HG03097 (cell line): Measurements from ENCODE around the gene ARPP21.
"Not testable (repeated sequence)": the region's sequence is repeated elsewhere in the genome, so short reads cannot be mapped to it uniquely, and the experiment has no call there.

Experiments
- ATAC-seq: cut with Tn5 transposase; IDR thresholded peaks from one replicate; pipeline ENCODE4 v1.9.1; 2021; ENCODE audit not compliant: unreplicated experiment, low FRiP score

Gene ARPP21

GRCh38 chr3:35639254-35640186, at the start of gene ARPP21:
Gene ARPP21, plus strand, starts transcription at chr3:35639525. Its CDS starts 42,227 bp downstream, at chr3:35681752.
- no peak for ATAC-seq

DNA sequence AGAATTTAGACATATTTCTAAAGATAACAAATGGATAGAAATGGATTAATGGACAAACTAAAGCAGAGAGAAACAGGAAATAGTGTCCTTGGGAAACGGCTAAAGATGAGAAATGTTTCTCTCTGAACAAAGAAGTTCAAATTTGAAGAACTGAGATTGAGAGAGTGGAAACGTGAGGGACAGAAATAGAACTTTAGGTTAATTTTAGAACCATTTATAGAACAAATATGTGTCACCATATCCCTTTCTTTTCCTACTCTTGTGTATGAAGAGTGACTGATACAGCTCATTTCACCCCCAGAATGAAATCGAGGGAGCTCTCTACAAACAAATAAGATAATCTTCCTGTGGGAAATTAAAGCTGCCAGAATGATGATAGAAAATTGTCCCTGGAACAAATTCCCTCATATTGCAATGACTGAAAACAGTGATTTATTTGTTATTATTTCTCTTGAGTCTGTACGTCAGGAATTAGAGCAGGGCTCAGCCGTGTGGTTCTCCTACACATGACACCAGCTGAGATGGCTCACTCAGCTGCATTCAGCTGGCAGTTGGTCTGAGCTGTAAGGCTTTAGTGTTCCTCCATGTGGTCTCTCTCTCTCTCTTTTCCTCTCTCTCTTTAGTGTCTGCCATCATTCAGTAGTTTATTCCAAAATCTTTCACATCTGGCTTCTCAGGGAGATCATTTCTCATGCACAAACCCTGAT, 46.6 kb upstream of the ARPP21 start:
- ATAC-seq: no peak

DNA sequence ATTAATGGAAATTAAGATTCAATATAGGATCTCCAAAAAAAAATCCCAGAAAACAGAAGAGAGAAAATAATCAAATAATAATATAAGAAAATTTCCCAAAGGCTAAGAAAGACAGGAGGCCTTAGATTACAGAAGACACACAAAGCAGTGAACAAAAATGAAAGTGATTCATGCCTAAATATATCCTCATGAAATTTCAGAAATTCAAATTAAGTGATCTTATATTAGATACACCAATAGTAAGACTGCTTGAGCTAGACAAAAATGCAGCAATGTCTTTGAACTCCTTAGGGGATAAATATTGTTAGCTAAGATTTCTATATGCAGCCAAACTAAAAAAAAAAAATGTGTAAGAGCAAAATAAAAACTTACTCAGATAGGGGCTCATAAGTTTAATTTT, 44.6 kb upstream of the ARPP21 start:
- ATAC-seq: no peak

GRCh38 chr3:35596335-35596995, 42.9 kb upstream of the ARPP21 start:
- no peak for ATAC-seq

GRCh38 chr3:35597490-35597889, 41.8 kb upstream of the ARPP21 start:
- no peak for ATAC-seq

- no peak for ATAC-seq
These were observed 40.5 kb upstream of the ARPP21 start for GRCh38 chr3:35598804-35599203.

DNA sequence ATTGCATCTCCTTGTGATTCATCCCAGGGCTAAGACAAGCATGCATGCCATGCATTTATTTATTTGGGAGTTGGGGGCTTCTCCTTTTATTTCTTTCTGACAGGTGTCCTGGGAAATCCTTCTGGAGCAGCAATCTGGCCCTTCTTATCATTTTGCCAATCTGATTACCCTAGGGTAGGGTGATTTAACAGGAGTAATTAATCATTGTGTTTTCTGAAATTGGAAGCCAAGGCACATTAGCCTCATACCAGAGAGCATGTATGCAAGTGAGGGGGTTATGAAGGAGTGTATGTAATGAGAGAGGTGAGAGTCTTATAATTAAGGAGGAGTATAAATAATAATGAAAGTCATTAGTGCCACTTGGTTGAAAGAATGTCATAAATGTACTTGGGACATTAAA, 37.4 kb upstream of the ARPP21 start:
- no peak for ATAC-seq

- no peak for ATAC-seq
These were observed 36.9 kb upstream of the ARPP21 start for GRCh38 chr3:35602395-35602936.

DNA sequence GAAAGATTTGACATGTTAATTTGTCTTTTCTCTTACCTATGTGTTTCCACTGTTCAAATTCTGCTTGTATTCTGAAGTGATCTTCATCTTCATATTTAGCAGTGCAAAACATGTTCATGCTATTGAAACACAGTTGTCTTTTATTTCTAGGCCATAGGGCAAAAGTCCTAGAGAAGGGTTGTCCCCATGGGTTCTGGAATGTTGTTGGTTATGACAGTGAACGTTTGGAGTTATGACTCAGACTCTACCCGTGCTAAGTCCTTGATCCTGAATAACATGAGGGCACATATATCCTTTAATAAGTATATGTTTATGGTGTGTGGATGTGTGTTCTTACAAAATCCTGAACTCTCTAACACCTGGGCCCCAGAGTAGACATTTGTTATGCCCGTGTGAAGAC, 23.0 kb upstream of the ARPP21 start:
- no peak for ATAC-seq

- no peak for ATAC-seq
These were observed 22.0 kb upstream of the ARPP21 start for GRCh38 chr3:35617370-35617769.

GRCh38 chr3:35620238-35620637, 19.1 kb upstream of the ARPP21 start:
- ATAC-seq: not testable (repeated sequence)

DNA sequence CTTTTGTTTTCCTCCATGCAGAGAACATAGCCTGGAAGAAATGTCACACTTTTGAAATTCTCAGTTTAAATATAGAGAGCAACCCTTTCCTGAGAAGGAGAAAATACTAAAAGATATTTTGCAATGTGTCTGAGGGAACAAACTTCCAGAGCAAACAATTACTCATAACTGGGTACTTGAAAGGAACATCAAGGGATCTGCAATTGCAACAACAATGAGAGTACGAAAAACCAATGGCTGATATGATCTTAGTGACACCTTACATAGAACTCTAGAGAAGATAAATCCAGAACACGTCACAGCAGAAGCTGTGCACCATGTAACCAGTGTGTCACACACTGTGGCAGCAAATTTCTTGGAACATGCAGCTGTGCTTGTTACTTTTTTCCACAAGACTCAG, 14.6 kb upstream of the ARPP21 start:
- ATAC-seq: no peak

DNA sequence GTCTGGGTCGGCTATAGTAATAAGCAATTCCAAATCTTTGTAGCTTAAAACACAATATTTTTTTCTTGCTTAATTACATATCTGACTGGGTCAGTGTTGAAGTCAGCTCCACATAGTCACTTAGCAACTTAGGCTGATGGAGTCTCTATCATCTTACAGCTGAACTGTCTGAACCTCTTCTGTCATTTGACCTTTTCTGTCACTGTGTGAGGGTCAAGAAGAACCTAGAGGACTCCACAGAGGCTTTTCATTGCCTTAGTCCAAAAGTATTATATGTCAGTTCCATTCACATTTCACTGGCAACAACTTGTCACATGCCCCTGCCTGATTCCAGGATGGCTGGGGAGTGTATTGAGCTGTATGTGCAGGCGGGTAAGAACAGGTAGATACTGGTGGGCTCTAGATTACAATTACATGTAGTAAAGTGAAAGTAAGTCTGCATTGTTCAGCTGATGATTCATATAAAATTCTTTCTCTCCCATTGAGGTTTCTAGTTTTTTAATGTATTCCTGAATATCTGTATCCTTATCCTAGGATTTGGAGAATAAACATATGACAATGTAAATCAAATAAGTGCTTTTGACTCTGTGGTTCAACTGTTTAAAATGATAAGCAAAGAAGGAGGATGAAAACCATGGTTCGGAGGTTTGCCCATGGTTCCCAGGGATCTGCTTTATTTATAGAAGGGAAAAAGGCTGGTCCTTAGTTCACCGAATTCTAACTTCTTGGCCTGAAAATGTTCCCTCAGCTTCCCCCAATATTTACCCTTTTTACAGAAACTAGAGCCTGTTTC, 5.8 kb upstream of the ARPP21 start:
- ATAC-seq: no peak

GRCh38 chr3:35635407-35635806, 3.9 kb upstream of the ARPP21 start:
- ATAC-seq: no peak

DNA sequence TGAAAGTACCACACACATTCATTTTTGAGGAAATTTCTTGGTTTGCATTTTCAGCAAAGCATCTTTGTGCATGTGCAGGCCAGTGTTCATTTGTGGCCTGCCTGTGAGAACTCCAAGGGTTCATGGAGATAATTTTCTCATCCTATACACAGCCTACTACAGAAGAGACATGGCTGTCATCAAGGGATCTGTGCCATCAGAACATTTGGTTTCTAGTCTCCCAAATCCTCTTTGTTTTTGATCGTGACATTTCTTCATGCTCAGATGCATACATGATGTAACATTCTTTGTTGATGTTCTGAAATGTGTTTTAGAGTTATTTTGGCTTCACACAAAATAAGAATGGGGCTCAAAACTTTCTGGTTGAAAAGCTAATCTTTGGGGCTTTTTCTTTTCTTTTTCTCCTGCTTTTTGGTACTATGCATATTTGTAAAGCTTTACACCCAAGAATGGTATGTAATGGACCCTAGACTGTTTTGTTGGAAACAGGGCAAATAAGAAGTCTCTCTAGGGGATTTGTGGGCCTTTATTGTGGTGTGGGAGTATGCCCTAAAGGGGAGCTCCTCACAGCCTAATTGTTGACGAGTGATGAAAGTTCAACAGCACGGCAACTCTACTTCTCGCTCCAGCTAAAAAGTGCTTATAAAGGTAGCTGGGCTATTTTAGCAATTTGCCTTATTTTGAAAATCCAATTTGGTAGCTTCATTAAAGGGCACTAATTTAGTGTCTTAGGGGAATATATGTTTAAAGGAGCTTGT, 3.2 kb upstream of the ARPP21 start:
- ATAC-seq: no peak

DNA sequence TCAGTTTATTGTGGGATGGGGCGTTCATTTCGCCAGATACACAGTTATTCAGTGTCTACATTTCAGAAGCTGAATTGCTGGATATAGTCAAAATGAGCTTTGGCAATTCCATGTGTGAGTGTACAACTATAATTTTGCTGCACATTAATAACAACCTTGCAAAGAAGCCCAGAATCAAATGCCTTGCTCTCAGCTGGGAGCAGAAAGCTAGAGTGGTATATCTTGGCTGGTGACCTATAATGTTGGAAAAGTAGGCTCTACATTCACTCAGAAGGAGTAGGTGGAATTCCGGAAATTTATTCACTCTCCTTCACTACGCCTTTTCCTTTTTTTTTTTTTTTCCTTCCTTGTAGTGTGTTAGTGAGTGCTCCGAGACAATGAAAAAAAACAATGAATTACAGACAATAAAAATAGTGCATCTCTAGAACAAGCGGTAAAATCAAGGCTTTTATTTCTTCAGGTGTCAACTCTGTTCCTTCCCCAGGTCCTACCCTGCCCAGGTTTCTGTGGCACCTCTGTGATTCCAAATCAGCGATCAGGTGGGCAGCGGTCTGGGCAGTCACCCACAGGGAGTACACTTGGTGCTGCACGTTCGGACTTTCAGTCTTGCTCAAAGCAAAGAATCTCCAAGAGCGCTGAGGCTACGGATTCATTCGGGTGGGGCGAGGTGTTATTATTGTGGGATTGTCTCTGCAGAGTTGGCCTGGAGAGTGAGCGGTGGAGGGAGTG, 910 bp upstream of the ARPP21 start:
- no peak for ATAC-seq

DNA sequence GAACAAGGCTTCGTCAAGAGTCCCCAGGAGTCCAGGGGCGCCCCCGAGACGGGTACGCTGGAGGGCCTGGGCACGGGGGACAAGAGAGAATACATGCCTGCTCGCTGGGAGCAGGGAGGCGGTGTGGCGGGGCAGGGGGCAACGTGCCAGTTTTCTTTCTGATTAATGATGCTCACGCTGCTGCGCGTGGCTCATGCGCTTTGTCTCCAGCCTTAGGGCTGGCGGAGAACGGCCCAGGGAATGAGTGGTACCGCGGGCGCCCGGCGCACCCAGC, 408 bp upstream of the ARPP21 start:
- no peak for ATAC-seq

DNA sequence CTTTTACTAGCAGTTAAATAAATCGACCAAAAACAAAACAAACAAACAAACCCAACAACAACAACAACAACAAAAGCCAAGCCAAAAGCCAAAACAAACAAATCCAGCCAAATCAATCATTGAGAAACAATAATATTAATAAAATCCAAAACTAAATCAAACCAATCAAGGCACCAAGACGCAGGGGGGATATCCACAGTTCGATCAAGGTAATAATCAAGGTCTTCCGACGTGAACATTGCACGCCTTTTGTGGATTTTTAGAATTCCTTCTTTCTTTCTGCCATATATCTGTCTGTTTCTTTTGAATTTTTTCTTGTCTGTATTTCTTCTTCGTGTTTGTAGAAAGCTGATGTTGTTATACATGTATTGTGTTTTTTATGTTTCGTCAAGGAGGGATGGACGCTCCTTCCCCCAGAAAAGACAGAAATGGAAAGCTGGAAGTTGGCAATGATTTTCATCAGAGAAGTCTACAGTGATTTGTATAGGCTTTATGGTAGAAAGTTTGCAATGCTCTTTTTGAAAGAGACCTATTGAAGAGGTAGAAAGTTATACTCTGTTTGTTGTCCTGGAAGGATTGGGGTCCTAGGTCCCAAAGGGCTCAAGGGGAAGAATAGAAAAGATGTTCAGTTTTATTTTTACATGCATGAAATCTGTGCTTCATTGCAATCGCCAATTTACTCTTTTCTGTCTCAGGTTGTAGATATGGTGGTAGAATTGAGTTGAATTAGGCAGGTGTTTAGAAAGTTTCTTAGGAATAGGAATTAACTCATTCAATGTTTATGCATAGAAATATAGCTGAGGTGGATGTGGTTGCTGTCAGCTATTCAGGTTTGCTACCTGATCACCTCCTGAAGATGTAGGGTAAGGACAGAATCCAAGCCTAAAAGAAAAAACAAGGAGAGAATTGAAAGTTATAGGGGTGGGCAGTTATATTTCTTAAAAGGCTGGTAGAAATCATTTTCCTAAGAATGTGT, 1.2 kb downstream of the ARPP21 start:
- ATAC-seq: no peak
